H1 (cell line): ENCODE data around the gene APC2. TPM values are rescaled to one million over a fixed set of nuclear protein-coding genes. Genes with fewer than 3 reads are reported as not detected.

Source experiments
- CTCF ChIA-PET: fragments of 300-600 bp; sonication (Branson Sonifier 250); formaldehyde crosslinking; loops from one replicate; lab custom pipeline; 2021; ENCODE audit not compliant: partially characterized antibody; lab: Charles Lee
- POLR2A ChIA-PET: fragments of 300-600 bp; sonication (Branson Sonifier 250); formaldehyde crosslinking; loops from one replicate; lab custom pipeline; 2021; ENCODE audit warnings: inconsistent platforms; ENCODE audit not compliant: partially characterized antibody; lab: Charles Lee
- DNase-seq, 2 experiments: peaks; one replicate each; pipeline versions ENCODE4 v3.0.0 to v3.0.0-alpha.2; 2010 to 2022; ENCODE audit warnings: low spot score in 2 of 2, low read depth in 1 of 2, mixed read lengths in 1 of 2
- FAIRE-seq: peaks from 2 replicates; lab custom pipeline; 2011; peaks lifted over from hg19 to GRCh38; lab: Jason Lieb, UNC
- H2AFZ ChIP-seq: 2 replicates; pipeline ENCODE4 v1.8.1; 2012; ENCODE audit warnings: low read length, inconsistent platforms
- H2AK5ac ChIP-seq: 2 replicates; pipeline ENCODE4 v1.6.1; 2013; ENCODE audit warnings: low read depth, low read length
- H2BK120ac ChIP-seq: replicated peaks from 2 replicates; pipeline ENCODE3; 2013; ENCODE audit warnings: low read depth, low read length, inconsistent platforms
- H2BK12ac ChIP-seq: 2 replicates; pipeline ENCODE4 v1.6.1; 2013; ENCODE audit warnings: low read depth, low read length
- H2BK15ac ChIP-seq: 2 replicates; pipeline ENCODE4 v1.6.1; 2013; ENCODE audit warnings: low read length
- H2BK20ac ChIP-seq: 2 replicates; pipeline ENCODE4 v1.6.1; 2013; ENCODE audit warnings: low read length
- H2BK5ac ChIP-seq: 2 replicates; pipeline ENCODE4 v1.6.1; 2013; ENCODE audit warnings: low read depth, low read length
- H3K14ac ChIP-seq: 2 replicates; pipeline ENCODE4 v1.6.1; 2013; ENCODE audit warnings: inconsistent platforms; ENCODE audit not compliant: insufficient read length
- H3K18ac ChIP-seq: 2 replicates; pipeline ENCODE4 v1.6.1; 2013; ENCODE audit warnings: low read length; ENCODE audit errors: extremely low read depth
- H3K23ac ChIP-seq: 2 replicates; pipeline ENCODE4 v1.6.1; 2013; ENCODE audit warnings: inconsistent platforms; ENCODE audit not compliant: insufficient read length
- H3K23me2 ChIP-seq: 2 replicates; pipeline ENCODE4 v1.6.1; 2013; ENCODE audit warnings: low read depth, low read length
- H3K27ac ChIP-seq: 2 replicates; pipeline ENCODE4 v1.6.1; 2011; ENCODE audit warnings: low read depth, low read length, inconsistent platforms
- H3K27me3 ChIP-seq, 4 experiments: replicated peaks in 1 of 4; 1 replicate in 1 of 4; 2 replicates in 3 of 4; pipeline versions ENCODE4 v1.6.1 to v1.8.1; 2011 to 2013; ENCODE audit warnings: low read length in 3 of 4, mild to moderate bottlenecking in 3 of 4, inconsistent platforms in 2 of 4, mixed read lengths in 2 of 4, moderate library complexity in 1 of 4; ENCODE audit not compliant: control insufficient read depth in 3 of 4, insufficient read depth in 3 of 4; ENCODE audit errors: extremely low read depth in 1 of 4
- H3K36me3 ChIP-seq, 4 experiments: 2 replicates each; pipeline versions ENCODE4 v1.6.1 to v1.8.1; 2011 to 2013; ENCODE audit warnings: mild to moderate bottlenecking in 4 of 4, low read length in 3 of 4, moderate library complexity in 2 of 4, control low read depth in 1 of 4, inconsistent platforms in 1 of 4; ENCODE audit not compliant: insufficient read depth in 4 of 4, control insufficient read depth in 2 of 4
- H3K4ac ChIP-seq: replicated peaks from 2 replicates; pipeline ENCODE3; 2013; ENCODE audit warnings: low read length, low read depth, mixed read lengths, inconsistent platforms; ENCODE audit not compliant: insufficient read length
- H3K4me1 ChIP-seq, 4 experiments: replicated peaks in 1 of 4; 1 replicate in 1 of 4; 2 replicates in 3 of 4; pipeline versions ENCODE4 v1.6.1 to v1.8.1; 2011 to 2013; ENCODE audit warnings: low read length in 3 of 4, inconsistent platforms in 2 of 4, mixed read lengths in 1 of 4; ENCODE audit not compliant: insufficient read depth in 4 of 4, control insufficient read depth in 3 of 4
- H3K4me2 ChIP-seq, 2 experiments: 2 replicates each; pipeline versions ENCODE4 v1.6.1 to v1.8.1; 2011 to 2013; ENCODE audit warnings: low read depth in 2 of 2, low read length in 2 of 2, control low read depth in 1 of 2, inconsistent platforms in 1 of 2, mild to moderate bottlenecking in 1 of 2; ENCODE audit not compliant: insufficient read depth in 1 of 2
- H3K4me3 ChIP-seq, 4 experiments: fragments of 200-600, 300-600 bp in 1 of 4; sonication (generic), shearing (Covaris generic), sonication (Bioruptor Twin) in 1 of 4; 2 replicates each; pipeline versions ENCODE4 v1.5.1 to v1.8.1; 2011 to 2016; ENCODE audit warnings: low read length in 4 of 4, low read depth in 3 of 4, control low read depth in 2 of 4, inconsistent platforms in 2 of 4, mild to moderate bottlenecking in 2 of 4, mixed read lengths in 1 of 4, moderate library complexity in 1 of 4; ENCODE audit not compliant: insufficient read depth in 2 of 4; ENCODE audit errors: extremely low read depth in 1 of 4
- H3K56ac ChIP-seq: replicated peaks from 2 replicates; pipeline ENCODE3; 2013; ENCODE audit warnings: low read depth, mild to moderate bottlenecking, mixed read lengths, low read length, inconsistent platforms; ENCODE audit not compliant: insufficient read length
- H3K79me1 ChIP-seq: 2 replicates; pipeline ENCODE4 v1.6.1; 2013; ENCODE audit warnings: low read depth, low read length, control low read depth
- H3K79me2 ChIP-seq, 2 experiments: 2 replicates each; pipeline versions ENCODE4 v1.6.1 to v1.8.1; 2012 to 2013; ENCODE audit warnings: low read length in 2 of 2, mild to moderate bottlenecking in 2 of 2, inconsistent platforms in 1 of 2; ENCODE audit not compliant: insufficient read depth in 2 of 2, control insufficient read depth in 1 of 2
- H3K9ac ChIP-seq, 4 experiments: replicated peaks in 1 of 4; 1 replicate in 1 of 4; 2 replicates in 3 of 4; pipeline versions ENCODE4 v1.6.1 to v1.8.1; 2011 to 2013; ENCODE audit warnings: low read depth in 3 of 4, low read length in 3 of 4, control low read depth in 2 of 4, mild to moderate bottlenecking in 2 of 4, moderate library complexity in 2 of 4, inconsistent platforms in 1 of 4; ENCODE audit errors: extremely low read depth in 1 of 4
- H3K9me3 ChIP-seq, 2 experiments: 2 replicates each; pipeline versions ENCODE4 v1.6.1 to v1.8.1; 2012 to 2013; ENCODE audit warnings: mild to moderate bottlenecking in 2 of 2, moderate library complexity in 2 of 2, control low read depth in 1 of 2, inconsistent platforms in 1 of 2, low read depth in 1 of 2, low read length in 1 of 2, mixed read lengths in 1 of 2; ENCODE audit not compliant: insufficient read depth in 2 of 2
- H4K20me1 ChIP-seq, 2 experiments: replicated peaks in 1 of 2; 2 replicates each; pipeline versions ENCODE3 to v1.8.1; 2011 to 2013; ENCODE audit warnings: inconsistent platforms in 2 of 2, low read length in 2 of 2, mild to moderate bottlenecking in 1 of 2; ENCODE audit not compliant: insufficient read depth in 2 of 2, control insufficient read depth in 1 of 2
- H4K5ac ChIP-seq: 2 replicates; pipeline ENCODE4 v1.6.1; 2013; ENCODE audit warnings: low read length, low read depth, mixed read lengths, inconsistent platforms; ENCODE audit not compliant: insufficient read length
- H4K8ac ChIP-seq: 2 replicates; pipeline ENCODE4 v1.8.0; 2013; ENCODE audit warnings: mild to moderate bottlenecking, moderate library complexity, low read length, inconsistent platforms; ENCODE audit not compliant: insufficient read depth; ENCODE audit errors: extremely low read depth
- H4K91ac ChIP-seq: replicated peaks from 2 replicates; pipeline ENCODE3; 2013; ENCODE audit warnings: low read length, mixed read lengths, inconsistent platforms; ENCODE audit not compliant: insufficient read length
- BRCA1 ChIP-seq: IDR thresholded peaks from 2 replicates; pipeline ENCODE4 v1.6.1; 2012; ENCODE audit warnings: low read depth, low read length, improper control_type of control experiment
- EZH2 ChIP-seq: fragments of 200-600 bp; sonication (generic); IDR thresholded peaks from 2 replicates; pipeline ENCODE4 v1.7.1; 2012; ENCODE audit warnings: low read depth, mild to moderate bottlenecking, moderate library complexity, low read length, inconsistent platforms; ENCODE audit not compliant: severe bottlenecking
- JUND ChIP-seq: IDR thresholded peaks from 2 replicates; pipeline ENCODE4 v1.6.1; 2011; ENCODE audit warnings: mild to moderate bottlenecking, improper control_type of control experiment, low read length
- WGBS, 2 experiments: shearing (Covaris generic) in 1 of 2; methylation state at CpG; one replicate each; pipeline versions ENCODE4 v1.1.6 to v1.1.7; 2013 to 2015; ENCODE audit warnings: low lambda C conversion rate in 2 of 2, mixed read lengths in 2 of 2, inconsistent platforms in 1 of 2, low coverage in 1 of 2, missing lambda C conversion rate in 1 of 2; ENCODE audit not compliant: insufficient replicate concordance in 2 of 2, insufficient coverage in 1 of 2, insufficient read length in 1 of 2; ENCODE audit errors: extremely low coverage in 1 of 2, missing lambda C conversion rate in 1 of 2; 5-methylcytosine and 5-hydroxymethylcytosine counted together
- polyA plus RNA-seq, 7 experiments: library from polyadenylated mRNA; depleted of rRNA in 3 of 7; stranded (reverse) in 5 of 7; unstranded in 2 of 7; fragments of >200 nt in 5 of 7; fragments of 200-250 nt in 2 of 7; gene quantifications; 1 replicate in 5 of 7; 2 replicates in 1 of 7; 4 replicates in 1 of 7; pipeline versions ENCODE4 v1.2.1 to v1.2.3, GENCODE V29; 2011 to 2013; ENCODE audit warnings: missing spikeins in 2 of 7, mixed read lengths in 2 of 7
- total RNA-seq: library from RNA; stranded (reverse); fragmentation: NEBNext Ultra II Directional; extraction: Animal tissue kit (Norgen Biotek cat#: 25700); gene quantifications from 2 replicates; pipeline ENCODE4 v1.2.1, GENCODE V29; 2021

APC2 gene
- total and polyA plus RNA-seq, 2 of the 8 experiments (the other 6 are each of a cell fraction or from before 2014, with no cell fraction given) = 1.3 to 4.1 TPM

- ChIA-PET POLR2A (interaction anchor here (0.5 to 0.7 kb wide), 2 partner anchors 19 to 51 kb away, joined by 3 read pairs; no protein-coding TSS in a partner anchor), CTCF (interaction anchor here (0.6 kb wide), 1 partner anchor 649 kb away, joined by 3 read pairs; no protein-coding TSS in a partner anchor)
- Histone ChIP-seq H4K20me1 (no peaks in the 10 kb centered on the region), H3K4me3 (no peak overlapping the region), H3K9ac (no peak overlapping the region), H3K79me2 (no peaks in the 10 kb centered on the region), H4K91ac (no peak overlapping the region), H2BK5ac (no peak overlapping the region), H3K4me2 (no peak overlapping the region), H3K18ac (no peak overlapping the region), H3K14ac (no peak overlapping the region), H3K36me3 (no peaks in the 10 kb centered on the region), H3K23ac (no peak overlapping the region), H4K8ac (no peak overlapping the region; the same call in 1 of the 2 replicates), H2BK12ac (peak overlapping the region; percentile 60; the same call in 1 of the 2 replicates), H3K9me3 (no peaks in the 10 kb centered on the region), H2AFZ (no peak overlapping the region), H3K27ac (no peak overlapping the region), H3K4me1 (peaks cover 0 to 5% (median 2%) of the 10 kb centered on the region in 4 experiments; a peak in 4 of 7 replicates), H2AK5ac (no peak overlapping the region), H3K56ac (no peak overlapping the region), H2BK120ac (no peak overlapping the region), H3K79me1 (no peaks in the 10 kb centered on the region), H3K27me3 (peaks cover 3 to 17% (median 9%) of the 10 kb centered on the region in 4 experiments; a peak in 6 of 7 replicates), H3K4ac (no peak overlapping the region), H2BK15ac (no peak overlapping the region), H3K23me2 (peaks cover 5% of the 10 kb centered on the region; the same call in 1 of the 2 replicates), H4K5ac (no peak overlapping the region), H2BK20ac (no peak overlapping the region)
- DNase-seq = no peak
- FAIRE-seq = no peak
- TF ChIP-seq JUND (no peak), EZH2 (no peak), BRCA1 (no peak)
- 86% methylated on average over 29 of the region's 40 CpGs; no CpG with 5 or more reads in 1 of the 2 experiments for WGBS, 2 experiments
Observed at GRCh38 chr19:1487576-1488281, 37.8 kb downstream of the APC2 start.
